ENCODE data around the gene PNPLA3.
"Not testable (repeated sequence)": the region's sequence is repeated elsewhere in the genome, so short reads cannot be mapped to it uniquely, and the experiment has no call there.

PNPLA3 gene

GRCh38 chr22:43901976-43902643, 21.5 kb upstream of the PNPLA3 start:
- ChIA-PET CTCF (interaction anchor here (4.5 kb wide), 1 partner anchor 19 kb away, joined by 21 read pairs; no protein-coding TSS in a partner anchor), POLR2A (no interaction called here)
- TF ChIP-seq LEF1 (IDR thresholded peaks at IDR 0.05; ENCODE audit: borderline replicate concordance): no peak
- no peak for TF ChIP-seq CTBP1 (IDR thresholded peaks at IDR 0.05; ENCODE audit: borderline replicate concordance)
- no peak for TF ChIP-seq FOXA1 (IDR thresholded peaks at IDR 0.05)
- TF ChIP-seq SP1 (IDR thresholded peaks at IDR 0.05): no peak
- no peak for TF ChIP-seq NFRKB (IDR thresholded peaks at IDR 0.05)
- no peak for TF ChIP-seq HDGF (IDR thresholded peaks at IDR 0.05; ENCODE audit: borderline replicate concordance)
- TF ChIP-seq ZNF384 (IDR thresholded peaks at IDR 0.05): no peak
- TF ChIP-seq SUZ12 (IDR thresholded peaks at IDR 0.05): no peak
- no peak for TF ChIP-seq PKNOX1 (IDR thresholded peaks at IDR 0.05)
- no peak for TF ChIP-seq BHLHE40 (IDR thresholded peaks at IDR 0.05; ENCODE audit: borderline replicate concordance)
- TF ChIP-seq TARDBP (IDR thresholded peaks at IDR 0.05): no peak
- TF ChIP-seq FOXK2 (IDR thresholded peaks at IDR 0.05): no peak
- no peak for TF ChIP-seq L3MBTL2 (conservative IDR thresholded peaks at IDR 0.05)
- no peak for TF ChIP-seq FOXM1 (IDR thresholded peaks at IDR 0.05; ENCODE audit: borderline replicate concordance)
- TF ChIP-seq ARNT (IDR thresholded peaks at IDR 0.05): no peak
- no peak for TF ChIP-seq ELF4 (IDR thresholded peaks at IDR 0.05)
- no peak for DNase-seq (ENCODE audit: extremely low spot score)

GRCh38 chr22:43903033-43903432, 20.6 kb upstream of the PNPLA3 start:
- CTCF ChIA-PET: interaction anchor here (0.7 kb wide), 1 partner anchor 20 kb away, joined by 3 read pairs; no protein-coding TSS in a partner anchor
- DNase-seq (ENCODE audit: extremely low spot score); POLR2A ChIA-PET: not testable (repeated sequence)

- CTCF ChIA-PET; DNase-seq (ENCODE audit: extremely low spot score); POLR2A ChIA-PET: not testable (repeated sequence)
Measured at GRCh38 chr22:43904412-43904811, 19.2 kb upstream of the PNPLA3 start.

- no peak for DNase-seq (ENCODE audit: extremely low spot score)
- TF ChIP-seq BHLHE40 (IDR thresholded peaks at IDR 0.05; ENCODE audit: borderline replicate concordance): no peak
- TF ChIP-seq TARDBP (IDR thresholded peaks at IDR 0.05): no peak
- TF ChIP-seq FOXM1 (IDR thresholded peaks at IDR 0.05; ENCODE audit: borderline replicate concordance): no peak
- TF ChIP-seq FOXK2 (IDR thresholded peaks at IDR 0.05): no peak
- no peak for TF ChIP-seq CTBP1 (IDR thresholded peaks at IDR 0.05; ENCODE audit: borderline replicate concordance)
- no peak for TF ChIP-seq FOXA1 (IDR thresholded peaks at IDR 0.05)
- TF ChIP-seq PKNOX1 (IDR thresholded peaks at IDR 0.05): no peak
- no peak for TF ChIP-seq HDGF (IDR thresholded peaks at IDR 0.05; ENCODE audit: borderline replicate concordance)
- ChIA-PET CTCF (interaction anchor here (0.6 to 0.9 kb wide), 3 partner anchors 21 to 1220 kb away, joined by 3 to 5 read pairs (median 4); no protein-coding TSS in a partner anchor), POLR2A (no interaction called here)
Measured at GRCh38 chr22:43905681-43906080, 17.9 kb upstream of the PNPLA3 start.

GRCh38 chr22:43909708-43910107, 13.9 kb upstream of the PNPLA3 start:
- no peak for DNase-seq (ENCODE audit: extremely low spot score)
- ChIA-PET POLR2A (interaction anchor here (1.0 kb wide), 1 partner anchor 14 kb away, joined by 3 read pairs; the partner anchor contains the start of gene PNPLA3), CTCF (no interaction called here)
- TF ChIP-seq FOXK2 (IDR thresholded peaks at IDR 0.05) (no peak), NFRKB (IDR thresholded peaks at IDR 0.05) (no peak), SP1 (IDR thresholded peaks at IDR 0.05) (no peak), FOXM1 (IDR thresholded peaks at IDR 0.05; ENCODE audit: borderline replicate concordance) (no peak), ARNT (IDR thresholded peaks at IDR 0.05) (no peak), SUZ12 (IDR thresholded peaks at IDR 0.05) (no peak), TARDBP (IDR thresholded peaks at IDR 0.05) (no peak), PKNOX1 (IDR thresholded peaks at IDR 0.05) (no peak), BHLHE40 (IDR thresholded peaks at IDR 0.05; ENCODE audit: borderline replicate concordance) (no peak), ZNF384 (IDR thresholded peaks at IDR 0.05) (no peak), FOXA1 (IDR thresholded peaks at IDR 0.05) (no peak), CTBP1 (IDR thresholded peaks at IDR 0.05; ENCODE audit: borderline replicate concordance) (no peak), HDGF (IDR thresholded peaks at IDR 0.05; ENCODE audit: borderline replicate concordance) (no peak), L3MBTL2 (conservative IDR thresholded peaks at IDR 0.05) (no peak), ELF4 (IDR thresholded peaks at IDR 0.05) (no peak), LEF1 (IDR thresholded peaks at IDR 0.05; ENCODE audit: borderline replicate concordance) (no peak)

GRCh38 chr22:43910178-43910695, 13.4 kb upstream of the PNPLA3 start:
- CTCF ChIA-PET: no interaction called here
- no peak for TF ChIP-seq SP1 (IDR thresholded peaks at IDR 0.05)
- POLR2A ChIA-PET: interaction anchor here (1.0 kb wide), 1 partner anchor 13 kb away, joined by 3 read pairs; the partner anchor contains the start of gene PNPLA3
- no peak for DNase-seq (ENCODE audit: extremely low spot score)

- no peak for DNase-seq (ENCODE audit: extremely low spot score)
- CTCF ChIA-PET: no interaction called here
- TF ChIP-seq BHLHE40 (IDR thresholded peaks at IDR 0.05; ENCODE audit: borderline replicate concordance) (no peak), CTBP1 (IDR thresholded peaks at IDR 0.05; ENCODE audit: borderline replicate concordance) (no peak), ZNF384 (IDR thresholded peaks at IDR 0.05) (no peak)
- POLR2A ChIA-PET: no interaction called here
Measured at GRCh38 chr22:43911351-43911750, 12.3 kb upstream of the PNPLA3 start.
